ENCODE data around the gene TMEM200A. TPM values are rescaled to one million over a fixed set of nuclear protein-coding genes. Genes with fewer than 3 reads are reported as not detected.

TMEM200A gene
- total RNA-seq, 1 donor: 137 TPM

DNA sequence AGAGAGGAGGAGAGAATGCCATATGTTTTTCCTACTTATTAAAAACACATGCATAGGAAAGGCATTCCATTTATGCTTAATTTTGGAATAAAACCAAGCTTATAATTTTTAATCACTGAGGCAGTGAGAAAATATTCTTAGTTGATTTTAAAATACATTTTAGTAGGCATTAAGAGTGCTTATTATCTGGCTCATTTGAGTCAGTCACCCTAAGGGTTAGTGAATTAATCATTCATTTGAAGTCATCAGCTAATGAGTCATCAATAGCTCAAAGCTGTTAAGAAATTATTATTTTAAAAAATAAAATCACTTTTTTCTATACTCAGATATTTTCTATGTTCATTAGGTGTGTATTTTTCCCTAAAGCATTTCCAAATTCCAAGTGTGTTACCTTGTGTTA lies 81.6 kb downstream of the TMEM200A start:
- H3K4me3 ChIP-seq (ENCODE audit: low read depth, low read length): no peak overlapping the region
- TF ChIP-seq, protein P1, sequence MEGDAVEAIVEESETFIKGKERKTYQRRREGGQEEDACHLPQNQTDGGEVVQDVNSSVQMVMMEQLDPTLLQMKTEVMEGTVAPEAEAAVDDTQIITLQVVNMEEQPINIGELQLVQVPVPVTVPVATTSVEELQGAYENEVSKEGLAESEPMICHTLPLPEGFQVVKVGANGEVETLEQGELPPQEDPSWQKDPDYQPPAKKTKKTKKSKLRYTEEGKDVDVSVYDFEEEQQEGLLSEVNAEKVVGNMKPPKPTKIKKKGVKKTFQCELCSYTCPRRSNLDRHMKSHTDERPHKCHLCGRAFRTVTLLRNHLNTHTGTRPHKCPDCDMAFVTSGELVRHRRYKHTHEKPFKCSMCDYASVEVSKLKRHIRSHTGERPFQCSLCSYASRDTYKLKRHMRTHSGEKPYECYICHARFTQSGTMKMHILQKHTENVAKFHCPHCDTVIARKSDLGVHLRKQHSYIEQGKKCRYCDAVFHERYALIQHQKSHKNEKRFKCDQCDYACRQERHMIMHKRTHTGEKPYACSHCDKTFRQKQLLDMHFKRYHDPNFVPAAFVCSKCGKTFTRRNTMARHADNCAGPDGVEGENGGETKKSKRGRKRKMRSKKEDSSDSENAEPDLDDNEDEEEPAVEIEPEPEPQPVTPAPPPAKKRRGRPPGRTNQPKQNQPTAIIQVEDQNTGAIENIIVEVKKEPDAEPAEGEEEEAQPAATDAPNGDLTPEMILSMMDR (IDR thresholded peaks at IDR 0.05; ENCODE audit: insufficient read depth, low read length): no peak
- peak; percentile 39 for DNase-seq (ENCODE audit: low read depth)

GRCh38 chr6:130452336-130452735 lies 86.5 kb downstream of the TMEM200A start:
- TF ChIP-seq, protein P1 (IDR thresholded peaks at IDR 0.05; ENCODE audit: insufficient read depth, low read length): no peak
- no peak overlapping the region for H3K4me3 ChIP-seq (ENCODE audit: low read depth, low read length)
- no peak for DNase-seq (ENCODE audit: low read depth)

DNA sequence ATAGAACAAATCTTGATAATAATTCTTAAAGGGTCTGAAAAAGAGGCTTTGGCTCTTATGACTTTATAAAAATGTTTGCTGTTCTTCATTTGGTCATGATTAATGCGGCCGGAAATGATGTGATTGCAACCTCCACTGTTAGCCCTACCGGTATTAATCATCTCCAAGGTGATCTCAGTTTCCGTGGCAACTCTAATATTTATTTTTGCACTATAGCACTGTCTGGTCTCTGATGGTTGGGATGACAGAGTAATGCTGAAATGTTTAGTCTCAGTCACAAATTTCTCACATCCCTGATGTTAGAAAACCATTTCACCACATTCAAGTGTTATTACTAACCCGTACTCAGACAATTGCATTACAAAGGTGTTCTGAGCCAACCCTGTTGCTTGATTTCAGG lies 87.4 kb downstream of the TMEM200A start:
- no peak overlapping the region for H3K4me3 ChIP-seq (ENCODE audit: low read depth, low read length)
- TF ChIP-seq, protein P1 (IDR thresholded peaks at IDR 0.05; ENCODE audit: insufficient read depth, low read length): no peak
- DNase-seq (ENCODE audit: low read depth): peak; percentile 65

- TF ChIP-seq, protein P1 (IDR thresholded peaks at IDR 0.05; ENCODE audit: insufficient read depth, low read length): peak; percentile 21
- no peak overlapping the region for H3K4me3 ChIP-seq (ENCODE audit: low read depth, low read length)
- no peak for DNase-seq (ENCODE audit: low read depth)
Observed at GRCh38 chr6:130457605-130458004, 91.8 kb downstream of the TMEM200A start.

DNA sequence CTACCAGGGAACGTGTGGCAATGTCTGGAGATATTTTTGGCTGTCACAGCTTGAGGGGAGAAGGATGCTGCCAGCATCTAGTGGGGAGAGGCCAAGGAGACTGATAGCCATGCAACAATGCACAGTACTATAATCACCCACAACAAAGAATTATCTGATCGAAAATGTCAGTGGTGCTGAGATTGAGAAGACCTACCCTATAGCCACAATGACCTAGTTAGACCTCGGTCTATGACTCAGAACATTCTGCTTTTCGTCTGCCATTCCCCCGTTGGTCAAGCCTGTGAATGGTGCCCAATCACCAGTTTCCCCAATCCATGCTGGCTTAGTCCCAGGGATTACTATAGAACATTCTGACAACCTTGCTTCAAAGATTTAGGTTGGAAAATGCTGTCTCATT lies 93.5 kb downstream of the TMEM200A start:
- H3K4me3 ChIP-seq (ENCODE audit: low read depth, low read length): no peak overlapping the region
- TF ChIP-seq, protein P1 (IDR thresholded peaks at IDR 0.05; ENCODE audit: insufficient read depth, low read length): no peak
- peak; percentile 32 for DNase-seq (ENCODE audit: low read depth)

GRCh38 chr6:130460934-130461333 lies 95.1 kb downstream of the TMEM200A start:
- TF ChIP-seq, protein P1 (IDR thresholded peaks at IDR 0.05; ENCODE audit: insufficient read depth, low read length): no peak

DNA sequence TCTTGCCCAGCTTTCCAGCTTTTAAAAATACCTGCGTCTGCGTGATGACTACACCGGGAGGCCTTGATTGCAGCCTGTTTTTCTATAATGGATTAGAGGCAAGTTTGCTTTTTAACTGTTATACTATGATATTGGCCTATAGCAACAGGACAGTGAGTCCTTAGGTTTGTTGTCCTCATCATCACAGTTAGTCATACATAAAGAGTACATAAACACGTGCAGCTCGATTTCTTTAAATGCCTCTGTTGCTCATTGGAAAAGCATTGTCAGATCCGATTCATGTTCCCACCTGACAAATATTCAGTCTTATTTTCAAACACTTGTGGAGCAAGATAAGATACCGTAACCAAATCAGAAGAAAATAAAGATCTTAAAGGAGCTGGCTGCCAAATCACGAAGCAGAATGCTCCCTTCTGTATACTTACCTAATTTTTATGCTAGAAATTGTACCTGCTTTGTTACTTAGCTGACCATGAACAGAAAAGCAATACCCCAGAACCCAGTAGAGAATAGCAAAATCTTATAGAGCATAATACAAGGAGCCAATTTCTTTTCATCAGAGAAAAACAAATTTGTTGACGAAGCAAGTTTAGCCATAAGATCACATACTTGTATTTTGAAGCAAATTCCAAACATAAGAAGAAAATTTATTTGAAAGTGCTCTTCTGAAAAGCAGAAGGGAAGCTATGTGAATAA lies 100.4 kb downstream of the TMEM200A start:
- TF ChIP-seq, protein P1 (IDR thresholded peaks at IDR 0.05; ENCODE audit: insufficient read depth, low read length): no peak
- no peak for DNase-seq (ENCODE audit: low read depth)
- H3K4me3 ChIP-seq (ENCODE audit: low read depth, low read length): no peak overlapping the region

More at GRCh38 chr6:130460934-130461333, 95.1 kb downstream of the TMEM200A start:
- H3K4me3 ChIP-seq (ENCODE audit: low read depth, low read length): no peak overlapping the region
- no peak for DNase-seq (ENCODE audit: low read depth)

Data from fibroblast of the aortic adventitia (primary cell).